GM19240 (cell line): ENCODE measurements around the gene DAGLB.

Source experiments
- DNase-seq: peaks from one replicate; pipeline ENCODE4 v3.0.0; 2011; ENCODE audit warnings: low spot score; ENCODE audit not compliant: insufficient read length

The DAGLB gene

DNA sequence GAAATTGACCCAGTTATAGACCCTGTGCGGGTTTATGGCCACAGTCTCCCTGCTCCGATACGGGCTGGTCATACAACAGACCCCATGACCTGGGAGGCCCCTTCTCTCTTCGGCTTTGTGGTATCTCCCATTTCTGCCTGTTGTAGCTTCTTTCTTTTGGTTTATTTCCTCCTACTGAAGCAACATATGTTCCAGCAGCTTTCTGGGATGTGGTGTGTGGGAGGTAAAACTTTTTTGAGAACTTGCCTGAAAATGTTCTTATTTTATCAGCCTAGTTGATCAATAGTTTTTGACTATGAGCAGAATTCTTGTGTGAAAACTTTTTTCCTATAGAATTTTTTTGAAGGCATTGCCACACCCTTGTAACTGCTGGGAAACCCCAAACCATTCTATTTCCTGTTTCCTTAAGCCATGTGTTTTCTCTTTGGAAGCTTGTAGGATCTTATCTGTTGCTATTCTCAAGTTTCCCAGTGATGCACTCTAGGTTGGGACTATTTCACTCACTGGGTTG, 80.0 kb downstream of the DAGLB start:
- no peak for DNase-seq

DNA sequence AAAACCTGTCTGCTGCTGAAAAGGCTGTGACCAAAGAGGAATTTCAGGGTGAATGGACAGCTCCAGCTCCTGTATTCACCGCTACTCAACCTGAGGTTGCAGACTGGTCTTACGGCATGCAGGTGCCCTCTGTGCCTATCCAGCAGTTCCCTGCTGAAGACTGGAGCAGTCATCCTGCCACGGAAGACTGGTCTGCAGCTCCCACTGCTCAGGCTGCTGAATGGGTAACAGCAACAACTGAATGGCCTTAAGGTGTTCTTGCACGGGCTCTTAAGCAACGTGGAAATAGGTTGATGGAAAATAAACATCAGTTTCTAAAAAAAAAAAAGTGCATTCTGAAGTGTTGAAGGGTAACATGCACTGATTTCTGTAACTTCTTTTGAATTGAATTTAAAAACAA, 82.3 kb downstream of the DAGLB start:
- no peak for DNase-seq

DNA sequence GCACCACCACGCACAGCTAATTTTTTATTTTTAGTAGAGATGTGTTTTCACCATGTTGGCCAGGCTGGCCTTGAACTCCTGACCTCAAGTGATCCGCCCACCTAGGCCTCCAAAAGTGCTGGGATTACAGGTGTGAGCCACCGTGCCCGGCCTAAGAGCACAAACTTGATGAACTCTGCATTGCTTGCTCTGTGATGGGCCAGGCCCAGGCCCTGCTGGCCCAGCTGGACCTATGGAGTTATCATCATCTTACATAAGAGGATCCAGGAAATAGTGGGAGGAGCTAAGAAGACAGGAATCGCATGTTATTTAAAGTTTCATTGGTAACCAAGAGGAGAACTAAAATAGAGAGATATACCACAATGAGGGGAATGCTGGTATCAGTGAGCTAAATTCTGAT, 86.9 kb downstream of the DAGLB start:
- DNase-seq, result no peak

DNA sequence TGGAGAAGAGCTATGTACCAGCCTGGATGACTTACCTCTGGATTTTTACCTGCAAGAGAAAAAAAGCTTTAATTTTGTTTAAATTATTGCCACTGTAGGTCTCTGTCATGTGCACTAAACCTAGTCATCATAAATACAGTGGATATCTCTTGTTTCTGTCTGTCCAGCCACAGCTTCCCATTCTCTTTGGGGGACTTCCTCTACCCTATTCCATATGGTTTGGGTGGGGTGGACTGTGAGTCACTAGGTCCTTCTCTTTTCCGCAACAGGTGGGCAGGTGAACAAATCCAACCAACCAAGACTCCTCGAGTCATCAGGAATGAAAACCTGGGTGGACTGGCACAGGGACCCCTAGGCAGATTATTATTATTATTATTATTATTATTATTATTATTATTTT, 88.0 kb downstream of the DAGLB start:
- no peak for DNase-seq
